T47D (cell line): Measurements from ENCODE around the gene PSMD9.
A peak's percentile ranks its signal among the peaks of the same experiment; 100 is the strongest.
"Not testable (repeated sequence)": the region's sequence is repeated elsewhere in the genome, so short reads cannot be mapped to it uniquely, and the experiment has no call there.

Experiments
- DNase-seq, 2 experiments: peaks; one replicate each; pipeline versions ENCODE4 v3.0.0 to v3.0.0-alpha.2; 2011 to 2012; ENCODE audit warnings: low read depth in 1 of 2, low spot score in 1 of 2
- JUND ChIP-seq: IDR thresholded peaks from 2 replicates; pipeline ENCODE4 v1.6.1; 2012; ENCODE audit warnings: low read depth
- in situ Hi-C: cut with HindIII; loops from 2 replicates; pipeline ENCODE4 v1.10.0; 2016; ENCODE audit warnings: low sequenced_read_pairs, low pct_unique_long_range_greater_than_20kb

The PSMD9 gene

GRCh38 chr12:121916719-121917118, 28.1 kb downstream of the PSMD9 start:
- in situ Hi-C loops, result no loop called here
- DNase-seq, result peak in 1 of 2 experiments; percentile 46
- TF ChIP-seq JUND, result no peak

DNA sequence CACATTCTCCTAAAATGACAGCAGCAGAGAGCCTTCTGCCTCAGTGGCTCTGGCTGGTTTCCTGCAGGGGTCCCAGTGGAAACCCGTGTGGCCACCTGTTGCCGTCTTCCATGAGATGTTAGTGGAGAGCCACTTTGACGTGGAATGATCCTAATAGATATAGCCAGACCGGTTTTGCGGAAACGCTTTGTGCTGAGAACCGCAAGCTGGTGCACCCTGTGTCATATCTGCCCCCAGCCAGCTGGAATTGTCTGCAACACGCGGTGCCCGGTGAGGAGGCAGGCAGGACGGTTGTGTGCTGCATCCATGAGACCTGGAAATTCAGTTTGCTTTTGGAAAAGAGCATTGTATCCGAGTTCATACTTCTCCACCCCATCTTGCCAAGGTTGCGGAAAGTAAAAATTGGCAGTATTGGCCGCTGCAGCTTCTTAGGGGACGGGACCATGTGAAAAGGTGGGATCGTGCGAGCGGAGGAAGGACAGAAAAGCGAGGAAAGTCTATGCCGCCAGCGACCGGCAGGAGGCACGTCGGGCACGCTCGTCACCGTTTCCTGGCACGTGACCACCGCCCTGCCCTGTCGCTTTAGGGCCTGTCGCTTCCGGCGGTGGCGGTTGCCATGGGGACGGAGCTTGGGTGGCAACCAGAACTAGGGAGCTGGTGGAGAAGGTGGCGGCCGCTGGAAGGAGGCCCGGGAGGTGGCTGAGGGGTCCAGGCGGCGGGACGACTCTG, 29.5 kb downstream of the PSMD9 start, which contains the start of gene CFAP251:
Gene CFAP251, plus strand, starts transcription at position 643 of the 729 bp plus-strand sequence. CDS start 2,714 bp downstream, outside the sequence.
- peak; percentile 85 to 93 for DNase-seq
- TF ChIP-seq JUND, result no peak
- in situ Hi-C loops, result no loop called here

- TF ChIP-seq JUND, result no peak
- no peak for DNase-seq
- in situ Hi-C loops, result no loop called here
These were observed 30.1 kb downstream of the PSMD9 start for GRCh38 chr12:121918679-121919038.

GRCh38 chr12:121921066-121921465, 32.5 kb downstream of the PSMD9 start:
- no peak for TF ChIP-seq JUND
- DNase-seq, result no peak

DNA sequence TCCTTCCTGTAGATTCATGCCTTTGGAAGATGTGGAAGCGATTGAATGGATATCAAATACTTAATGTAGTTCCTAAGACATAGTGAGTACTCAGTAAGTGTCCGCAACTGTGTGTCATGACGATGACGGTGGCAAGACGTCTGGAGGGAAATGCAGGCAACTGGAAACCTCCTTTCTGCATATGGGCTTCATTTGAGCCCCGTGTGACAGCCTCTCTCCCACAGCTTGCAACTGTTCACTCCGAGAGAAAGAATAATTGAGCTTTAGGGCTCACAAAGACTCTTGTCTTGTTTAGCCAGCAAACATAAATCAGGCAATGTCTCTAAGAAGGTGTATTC, 36.7 kb downstream of the PSMD9 start:
- no peak for TF ChIP-seq JUND
- in situ Hi-C loops, result no loop called here
- DNase-seq, result no peak

More at GRCh38 chr12:121921066-121921465, 32.5 kb downstream of the PSMD9 start:
- in situ Hi-C loops, result no loop called here

DNA sequence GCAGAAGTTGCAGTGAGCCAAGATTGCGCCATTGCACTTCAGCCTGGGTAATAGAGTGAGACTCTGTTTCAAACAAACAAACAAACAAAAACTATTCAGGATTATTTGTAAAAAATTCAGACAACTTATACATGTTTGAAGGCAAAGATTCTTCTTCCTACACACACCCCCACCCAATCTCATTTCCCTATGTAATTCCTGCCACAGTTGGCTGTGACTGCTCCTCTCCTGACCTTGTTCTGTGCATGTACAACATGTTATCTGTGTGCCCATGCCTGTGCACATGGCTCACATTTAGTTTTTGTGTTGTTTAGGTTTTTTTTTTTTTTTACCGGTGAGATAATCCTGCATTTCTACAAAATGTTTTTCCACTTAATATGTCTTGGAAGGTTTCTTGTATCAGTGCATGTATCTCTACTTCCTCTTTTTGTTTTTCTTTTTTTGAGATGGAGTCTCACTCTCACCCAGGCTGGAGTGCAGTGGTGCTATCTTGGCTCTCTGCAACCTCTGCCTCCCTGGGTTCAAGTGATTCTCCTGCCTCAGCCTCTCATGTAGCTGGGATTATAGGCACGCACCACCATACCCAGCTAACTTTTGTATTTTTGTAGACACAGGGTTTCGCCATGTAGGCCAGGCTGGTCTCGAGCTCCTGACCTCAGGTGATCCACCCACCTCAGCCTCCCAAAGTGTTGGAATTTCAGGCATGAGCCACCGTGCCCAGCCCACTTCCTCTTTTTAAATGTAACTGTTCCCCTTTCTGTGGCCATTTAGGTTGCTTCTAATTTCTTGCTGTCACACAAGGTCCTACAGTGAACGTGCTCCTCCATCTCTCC, 38.5 kb downstream of the PSMD9 start:
- DNase-seq, result no peak
- in situ Hi-C loops, result no loop called here
- no peak for TF ChIP-seq JUND

- no peak for DNase-seq
- in situ Hi-C loops, result no loop called here
- TF ChIP-seq JUND, result no peak
These were observed 39.2 kb downstream of the PSMD9 start for GRCh38 chr12:121927813-121928212.

GRCh38 chr12:121929545-121929944, 41.0 kb downstream of the PSMD9 start:
- in situ Hi-C loops, DNase-seq: not testable (repeated sequence)

GRCh38 chr12:121930862-121931261, 42.3 kb downstream of the PSMD9 start:
- DNase-seq, result no peak
- in situ Hi-C loops, result no loop called here
- no peak for TF ChIP-seq JUND

DNA sequence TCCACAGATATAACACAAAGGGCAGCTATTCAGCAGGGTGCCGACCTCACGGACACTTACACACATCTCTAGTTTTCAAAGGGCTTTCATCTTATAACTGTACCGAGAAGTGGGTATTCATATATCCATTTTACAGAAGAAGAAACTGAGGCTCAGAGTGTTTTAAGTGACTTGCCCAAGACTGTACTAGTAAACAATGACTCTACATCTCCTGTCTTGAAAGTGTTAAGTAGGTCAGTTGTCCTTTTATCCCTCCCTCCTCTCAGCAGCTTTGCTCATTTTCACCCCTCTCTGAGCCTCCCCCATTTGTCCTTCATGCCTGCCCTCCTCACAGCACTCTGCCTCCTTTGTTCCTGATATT, 43.6 kb downstream of the PSMD9 start:
- no peak for TF ChIP-seq JUND
- no peak for DNase-seq
- in situ Hi-C loops, result no loop called here

GRCh38 chr12:121932914-121933521, 44.4 kb downstream of the PSMD9 start:
- in situ Hi-C loops, result no loop called here
- no peak for TF ChIP-seq JUND
- no peak for DNase-seq

DNA sequence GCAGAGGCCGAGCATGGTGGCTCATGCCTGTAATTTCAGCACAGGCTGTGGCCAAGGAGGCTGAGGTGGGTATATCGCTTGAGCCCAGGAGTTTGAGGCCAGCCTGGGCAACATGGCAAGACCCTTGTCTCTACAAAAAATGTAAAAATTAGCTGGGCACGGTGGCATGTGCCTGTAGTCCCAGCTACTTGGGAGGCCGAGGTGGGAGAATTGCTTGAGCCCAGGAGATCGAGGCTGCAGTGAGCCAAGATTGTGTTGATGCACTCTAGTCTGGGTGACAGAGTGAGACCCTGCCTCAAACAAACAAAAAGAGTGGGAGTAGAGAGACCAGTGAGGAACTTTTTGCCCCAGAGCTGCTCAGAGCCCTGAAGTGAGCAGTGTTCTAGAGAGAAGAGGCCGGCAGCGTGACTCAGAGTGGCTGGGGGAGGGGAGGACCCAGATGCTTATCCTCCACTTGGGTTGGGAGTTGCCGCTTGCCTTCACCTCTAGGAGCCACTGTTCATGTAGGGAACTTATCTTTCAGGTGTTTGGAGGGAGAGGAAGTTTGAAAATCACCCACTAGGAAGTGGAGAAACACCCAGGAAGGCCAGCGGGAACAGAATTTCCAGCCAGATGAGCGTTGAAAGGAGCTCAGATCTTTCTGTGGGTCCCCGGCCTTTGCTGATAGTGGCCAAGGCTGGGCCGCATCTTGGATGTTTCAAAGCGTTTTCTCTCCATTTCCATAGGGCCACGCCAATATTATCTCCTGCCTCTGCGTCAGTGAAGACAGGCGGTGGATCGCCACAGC, 45.1 kb downstream of the PSMD9 start:
- TF ChIP-seq JUND, result no peak
- in situ Hi-C loops, result no loop called here
- no peak for DNase-seq
